ENCODE results near the gene IQSEC1. TPM values are rescaled to one million over a fixed set of nuclear protein-coding genes. Genes with fewer than 3 reads are reported as not detected.

IQSEC1 gene
- total RNA-seq, 1 donor from 2014 or later = 82.3 TPM

GRCh38 chr3:12871404-12871983, 201.7 kb downstream of the IQSEC1 start:
- H3K9me3 ChIP-seq = no peaks in the 10 kb centered on the region
- peaks cover 19% of the 10 kb centered on the region for H3K27me3 ChIP-seq (ENCODE audit: low read depth)
- no peaks in the 10 kb centered on the region for H3K36me3 ChIP-seq
- ATAC-seq = no peak
- H3K4me3 ChIP-seq = no peak overlapping the region
- H3K4me1 ChIP-seq = peaks cover 22% of the 10 kb centered on the region
- no peak overlapping the region for H3K27ac ChIP-seq
- intact Hi-C loops (cut with DNase I) = no loop called here
- TF ChIP-seq CTCF (IDR thresholded peaks at IDR 0.05) = no peak
- DNase-seq = no peak

- Histone ChIP-seq H3K4me3 (no peak overlapping the region), H3K27me3 (ENCODE audit: low read depth) (peaks cover 14% of the 10 kb centered on the region), H3K36me3 (no peaks in the 10 kb centered on the region), H3K27ac (no peak overlapping the region), H3K4me1 (peaks cover 17% of the 10 kb centered on the region), H3K9me3 (no peaks in the 10 kb centered on the region)
- intact Hi-C loops (cut with DNase I) = no loop called here
- DNase-seq = no peak
- TF ChIP-seq CTCF (IDR thresholded peaks at IDR 0.05) = no peak
- no peak for ATAC-seq
Measured at GRCh38 chr3:12870942-12871341, 202.3 kb downstream of the IQSEC1 start.

GRCh38 chr3:12869035-12869621, 204.1 kb downstream of the IQSEC1 start:
- no peak for TF ChIP-seq CTCF (IDR thresholded peaks at IDR 0.05)
- intact Hi-C loops (cut with DNase I) = no loop called here
- Histone ChIP-seq H3K9me3 (no peaks in the 10 kb centered on the region), H3K27me3 (ENCODE audit: low read depth) (peaks cover 5% of the 10 kb centered on the region), H3K36me3 (no peaks in the 10 kb centered on the region), H3K4me1 (peaks cover 15% of the 10 kb centered on the region), H3K4me3 (peak overlapping the region; percentile 45), H3K27ac (no peak overlapping the region)
- ATAC-seq (peak; percentile 70 to 85), DNase-seq (peak; percentile 76)

- Histone ChIP-seq H3K36me3 (no peaks in the 10 kb centered on the region), H3K9me3 (no peaks in the 10 kb centered on the region), H3K4me3 (peak overlapping the region; percentile 45), H3K4me1 (peaks cover 15% of the 10 kb centered on the region), H3K27ac (no peak overlapping the region), H3K27me3 (ENCODE audit: low read depth) (peaks cover 5% of the 10 kb centered on the region)
- ATAC-seq (peak; percentile 94 to 95), DNase-seq (peak; percentile 90)
- intact Hi-C loops (cut with DNase I) = no loop called here
- TF ChIP-seq CTCF (IDR thresholded peaks at IDR 0.05) = peak; percentile 91
Measured at GRCh38 chr3:12868039-12869034, 204.9 kb downstream of the IQSEC1 start.

GRCh38 chr3:12866836-12867235, 206.4 kb downstream of the IQSEC1 start:
- peaks cover 15% of the 10 kb centered on the region for H3K4me1 ChIP-seq
- H3K27me3 ChIP-seq (ENCODE audit: low read depth) = peaks cover 5% of the 10 kb centered on the region
- intact Hi-C loops (cut with DNase I) = no loop called here
- no peaks in the 10 kb centered on the region for H3K36me3 ChIP-seq
- DNase-seq = no peak
- ATAC-seq = no peak
- H3K9me3 ChIP-seq = no peaks in the 10 kb centered on the region
- no peak overlapping the region for H3K27ac ChIP-seq
- TF ChIP-seq CTCF (IDR thresholded peaks at IDR 0.05) = no peak
- no peak overlapping the region for H3K4me3 ChIP-seq

Data from lower lobe of right lung (tissue), 2 donors.